Activated B cell treated with CpG ODN at 0.5 μM for 24 hours (primary cell): Measurements from ENCODE around the gene PCSK9. TPM values are rescaled to one million over a fixed set of nuclear protein-coding genes. Genes with fewer than 3 reads are reported as not detected.

Source experiments
- ATAC-seq: fragments of 200-7000 bp; cut with Tn5 transposase; one replicate; pipeline ENCODE4 v1.10.0; 2021; ENCODE audit warnings: low read depth, mild to moderate bottlenecking, moderate library complexity
- CTCF ChIA-PET: fragments of 350-600 bp; sonication (Branson Sonifier 250); formaldehyde crosslinking; loops from one replicate; lab custom pipeline; 2021; ENCODE audit warnings: antibody characterized with exemption; lab: Charles Lee
- POLR2A ChIA-PET: fragments of 350-600 bp; sonication (Branson Sonifier 250); formaldehyde crosslinking; loops from one replicate; lab custom pipeline; 2021; ENCODE audit warnings: antibody characterized with exemption; lab: Charles Lee
- DNase-seq: peaks from one replicate; pipeline ENCODE4 v3.0.0; 2022
- H3K27ac Mint-ChIP-seq: one replicate; pipeline ENCODE4 v1.8.0; 2020; ENCODE audit warnings: mixed read lengths
- H3K27me3 Mint-ChIP-seq: one replicate; pipeline ENCODE4 v1.8.0; 2021; ENCODE audit warnings: mixed read lengths
- H3K36me3 Mint-ChIP-seq: one replicate; pipeline ENCODE4 v1.8.0; 2021; ENCODE audit warnings: low read depth, mixed read lengths
- H3K4me1 Mint-ChIP-seq: one replicate; pipeline ENCODE4 v1.8.0; 2021; ENCODE audit warnings: mixed read lengths
- H3K4me3 Mint-ChIP-seq: one replicate; pipeline ENCODE4 v1.8.0; 2020; ENCODE audit warnings: mild to moderate bottlenecking, mixed read lengths
- H3K9me3 Mint-ChIP-seq: one replicate; pipeline ENCODE4 v1.8.0; 2020; ENCODE audit warnings: mixed read lengths
- intact Hi-C: fragments of 100-400 bp; cut with micrococcal nuclease; formaldehyde crosslinking; loops from one replicate; pipeline ENCODE4 v1.15.1; 2024
- total RNA-seq: library from RNA; stranded (reverse); gene quantifications from 2 replicates; pipeline ENCODE4 v1.2.3, GENCODE V29; 2022
- TF ChIP-seq, protein P1 (sequence below): fragments of 200-600 bp; IDR thresholded peaks from one replicate; pipeline ENCODE4 v1.8.0; 2022; ENCODE audit warnings: antibody characterized with exemption, mild to moderate bottlenecking

Gene PCSK9
- total RNA-seq, 1 donor from 2014 or later: not detected

DNA sequence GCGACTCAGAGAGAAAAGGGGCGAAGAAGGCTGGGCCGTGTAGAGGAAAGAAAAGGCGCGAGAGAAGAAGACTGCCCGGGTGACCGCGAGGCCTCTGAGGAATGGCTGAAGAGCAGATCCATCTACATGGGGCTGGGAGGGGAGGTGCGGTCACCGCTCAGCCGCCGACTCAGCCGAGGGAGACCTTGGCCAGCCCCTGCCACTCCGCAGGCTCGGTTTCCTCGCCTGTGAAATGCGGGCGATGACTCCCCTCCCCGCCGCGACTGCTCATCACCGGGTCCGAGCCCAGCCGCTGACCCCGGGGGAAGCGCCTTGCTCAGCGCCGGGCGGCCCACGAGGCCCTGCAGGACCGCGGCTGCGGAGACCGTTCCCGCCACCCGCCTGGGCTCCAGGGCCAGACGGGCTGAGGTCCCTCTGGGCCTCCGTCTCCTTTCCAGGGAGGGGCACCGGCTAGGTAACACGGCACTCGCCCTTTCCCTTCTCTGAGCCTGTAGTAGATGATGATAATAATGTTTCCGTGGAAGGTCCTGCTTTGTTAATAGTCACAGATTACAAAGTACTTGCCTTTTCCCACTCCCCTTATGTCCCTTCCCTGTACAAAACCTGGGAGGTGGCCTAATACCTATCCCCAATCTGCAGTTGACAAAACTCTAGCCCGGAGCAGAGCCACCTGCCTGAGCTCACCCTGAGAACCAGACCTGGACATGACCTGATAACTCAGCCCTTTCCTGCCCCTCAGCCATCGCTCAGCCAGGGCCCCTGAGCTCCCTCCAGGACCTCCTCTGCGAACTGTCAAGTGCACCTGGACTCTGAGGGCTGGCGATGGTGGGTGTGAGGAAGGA lies 42.3 kb upstream of the PCSK9 start:
- no peak overlapping the region for H3K27ac Mint-ChIP-seq
- ChIA-PET POLR2A (no interaction called here), CTCF (interaction anchor here (1.3 to 3.7 kb wide), 4 partner anchors 44 to 57 kb away, joined by 3 to 30 read pairs (median 6); no protein-coding TSS in a partner anchor)
- H3K36me3 Mint-ChIP-seq: no peaks in the 10 kb centered on the region
- H3K27me3 Mint-ChIP-seq: peaks cover 46% of the 10 kb centered on the region
- peak overlapping the region; percentile 25 for H3K4me3 Mint-ChIP-seq
- no peak for DNase-seq
- H3K9me3 Mint-ChIP-seq: no peaks in the 10 kb centered on the region
- intact Hi-C loops: loop anchor here (1.0 kb wide), 3 partner anchors 47 to 111 kb away; no protein-coding TSS in a partner anchor
- TF ChIP-seq, protein P1, sequence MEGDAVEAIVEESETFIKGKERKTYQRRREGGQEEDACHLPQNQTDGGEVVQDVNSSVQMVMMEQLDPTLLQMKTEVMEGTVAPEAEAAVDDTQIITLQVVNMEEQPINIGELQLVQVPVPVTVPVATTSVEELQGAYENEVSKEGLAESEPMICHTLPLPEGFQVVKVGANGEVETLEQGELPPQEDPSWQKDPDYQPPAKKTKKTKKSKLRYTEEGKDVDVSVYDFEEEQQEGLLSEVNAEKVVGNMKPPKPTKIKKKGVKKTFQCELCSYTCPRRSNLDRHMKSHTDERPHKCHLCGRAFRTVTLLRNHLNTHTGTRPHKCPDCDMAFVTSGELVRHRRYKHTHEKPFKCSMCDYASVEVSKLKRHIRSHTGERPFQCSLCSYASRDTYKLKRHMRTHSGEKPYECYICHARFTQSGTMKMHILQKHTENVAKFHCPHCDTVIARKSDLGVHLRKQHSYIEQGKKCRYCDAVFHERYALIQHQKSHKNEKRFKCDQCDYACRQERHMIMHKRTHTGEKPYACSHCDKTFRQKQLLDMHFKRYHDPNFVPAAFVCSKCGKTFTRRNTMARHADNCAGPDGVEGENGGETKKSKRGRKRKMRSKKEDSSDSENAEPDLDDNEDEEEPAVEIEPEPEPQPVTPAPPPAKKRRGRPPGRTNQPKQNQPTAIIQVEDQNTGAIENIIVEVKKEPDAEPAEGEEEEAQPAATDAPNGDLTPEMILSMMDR: no peak
- H3K4me1 Mint-ChIP-seq: peaks cover 15% of the 10 kb centered on the region
- ATAC-seq: no peak

DNA sequence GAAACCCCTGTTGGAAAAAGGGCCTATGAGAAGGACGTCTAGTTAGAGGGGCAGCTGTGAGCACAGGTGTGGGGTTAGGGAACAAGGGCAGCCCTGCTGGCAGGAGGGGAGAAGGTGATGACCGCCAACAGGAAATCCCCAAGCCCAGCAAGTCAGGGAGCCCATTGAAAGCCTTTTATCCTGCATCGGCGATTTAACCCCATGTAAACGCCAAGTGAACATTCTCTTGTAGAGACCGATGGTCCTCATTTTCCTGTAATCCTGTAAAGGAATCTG lies 41.7 kb upstream of the PCSK9 start:
- Mint-ChIP-seq H3K27ac (no peak overlapping the region), H3K9me3 (no peaks in the 10 kb centered on the region), H3K4me1 (peaks cover 15% of the 10 kb centered on the region), H3K27me3 (peaks cover 46% of the 10 kb centered on the region), H3K36me3 (no peaks in the 10 kb centered on the region), H3K4me3 (no peak overlapping the region)
- intact Hi-C loops: no loop called here
- no peak for DNase-seq
- CTCF ChIA-PET: interaction anchor here (3.7 kb wide), 1 partner anchor 52 kb away, joined by 30 read pairs; no protein-coding TSS in a partner anchor
- POLR2A ChIA-PET: no interaction called here
- no peak for ATAC-seq
- TF ChIP-seq, protein P1: no peak

DNA sequence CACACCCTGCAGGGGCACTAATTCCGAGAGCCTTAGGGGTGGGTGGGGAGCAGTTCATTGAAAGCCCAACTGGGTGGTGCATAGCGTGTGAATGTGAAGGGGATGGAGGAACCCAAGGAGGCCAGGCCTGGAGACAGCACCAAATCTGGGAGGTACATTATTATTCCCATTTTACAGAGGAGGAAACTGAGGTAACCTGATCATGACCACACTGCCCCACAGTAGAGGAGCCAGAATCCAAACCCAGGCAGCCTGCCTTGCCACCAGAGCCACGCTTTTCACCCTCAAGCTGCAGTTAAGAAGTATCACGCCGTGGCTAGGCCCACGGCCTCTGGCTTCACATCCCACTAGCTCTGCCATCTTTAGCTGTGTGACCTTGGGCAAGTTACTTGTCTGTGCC lies 41.2 kb upstream of the PCSK9 start:
- no peaks in the 10 kb centered on the region for H3K9me3 Mint-ChIP-seq
- ATAC-seq (no peak), DNase-seq (no peak)
- ChIA-PET CTCF (interaction anchor here (1.0 to 3.7 kb wide), 2 partner anchors 53 kb away, joined by 4 to 30 read pairs; no protein-coding TSS in a partner anchor), POLR2A (no interaction called here)
- H3K4me3 Mint-ChIP-seq: no peak overlapping the region
- intact Hi-C loops: no loop called here
- H3K36me3 Mint-ChIP-seq: no peaks in the 10 kb centered on the region
- H3K27ac Mint-ChIP-seq: no peak overlapping the region
- H3K27me3 Mint-ChIP-seq: peaks cover 46% of the 10 kb centered on the region
- TF ChIP-seq, protein P1: no peak
- H3K4me1 Mint-ChIP-seq: peaks cover 15% of the 10 kb centered on the region

DNA sequence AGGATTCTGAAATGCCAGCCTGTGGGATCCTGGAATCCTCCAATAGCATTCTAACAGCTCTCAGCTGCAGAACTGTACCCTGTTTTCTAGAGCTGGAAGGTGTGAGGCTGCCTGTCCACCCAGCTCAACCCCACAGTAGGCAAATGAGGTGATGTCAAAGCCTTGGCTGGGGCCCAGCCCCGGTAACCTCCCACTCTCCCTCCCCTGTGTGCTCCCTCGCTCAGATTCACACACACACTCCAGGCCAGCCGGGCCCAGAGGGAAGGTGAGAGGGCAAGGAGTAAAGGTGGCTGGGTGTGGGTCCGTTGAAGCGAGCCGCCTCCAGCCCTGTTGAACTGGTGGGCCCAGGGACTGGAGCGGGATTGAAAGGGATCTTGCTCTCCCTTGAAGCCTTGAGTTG lies 40.7 kb upstream of the PCSK9 start, which contains the start of gene BSND:
Gene BSND, plus strand, starts transcription at position 257 of the 400 bp plus-strand sequence. CDS start 254 bp downstream, outside the sequence.
- H3K9me3 Mint-ChIP-seq: no peaks in the 10 kb centered on the region
- TF ChIP-seq, protein P1: no peak
- peaks cover 46% of the 10 kb centered on the region for H3K27me3 Mint-ChIP-seq
- intact Hi-C loops: no loop called here
- no peak within 1 kb of the TSS for H3K4me3 Mint-ChIP-seq
- H3K4me1 Mint-ChIP-seq: peaks cover 15% of the 10 kb centered on the region
- DNase-seq: no peak
- ChIA-PET POLR2A (no interaction called here), CTCF (interaction anchor here (1.0 kb wide), 1 partner anchor 54 kb away, joined by 4 read pairs; no protein-coding TSS in a partner anchor)
- H3K27ac Mint-ChIP-seq: no peak within 1 kb of the TSS
- no peak for ATAC-seq
- H3K36me3 Mint-ChIP-seq: no peaks in the 10 kb centered on the region
